Adrenal gland (tissue), 5 donors: ENCODE results near the gene OPCML.

ENCODE experiments used
- POLR2A ChIP-seq, 2 donors: fragments of 450-650 bp; IDR thresholded peaks; one replicate each; pipeline ENCODE4 v1.6.1; 2017; ENCODE audit warnings: antibody characterized with exemption in 2 of 2, mild to moderate bottlenecking in 2 of 2, moderate library complexity in 1 of 2
- TF ChIP-seq, protein P1 (sequence below), 6 experiments: fragments of 450-650 bp in 4 of 6; fragments of 200-600 bp in 2 of 6; sonication (generic) in 1 of 6; IDR thresholded peaks; 1 replicate in 5 of 6; 2 replicates in 1 of 6; pipeline versions ENCODE4 v1.5.1 to v1.8.0; 2016 to 2021; ENCODE audit warnings: antibody characterized with exemption in 6 of 6, mild to moderate bottlenecking in 2 of 6, moderate library complexity in 1 of 6
- donor health status: DM: no; HTN: no; CAD: no.

DNA sequence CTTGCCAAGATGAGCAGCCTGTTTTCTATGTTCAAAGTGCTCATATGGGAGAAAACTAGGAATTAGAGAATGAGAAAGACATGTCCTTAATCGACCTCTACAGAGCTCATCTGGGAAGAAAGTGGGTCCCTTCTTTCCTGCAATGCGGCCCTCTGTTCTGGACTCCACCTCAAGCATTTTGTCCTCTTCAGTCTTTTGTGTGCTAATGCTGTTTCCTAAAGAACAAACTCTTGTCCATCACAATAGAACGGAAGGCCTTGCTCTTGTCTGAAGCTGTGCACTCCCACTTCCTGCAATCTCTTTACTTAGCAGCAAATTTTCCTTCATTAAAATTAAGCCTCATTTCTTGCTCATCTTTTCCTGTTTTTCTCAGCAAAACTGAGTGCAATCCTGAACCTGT is 206.6 kb downstream of the OPCML start:
- TF ChIP-seq, protein P1, sequence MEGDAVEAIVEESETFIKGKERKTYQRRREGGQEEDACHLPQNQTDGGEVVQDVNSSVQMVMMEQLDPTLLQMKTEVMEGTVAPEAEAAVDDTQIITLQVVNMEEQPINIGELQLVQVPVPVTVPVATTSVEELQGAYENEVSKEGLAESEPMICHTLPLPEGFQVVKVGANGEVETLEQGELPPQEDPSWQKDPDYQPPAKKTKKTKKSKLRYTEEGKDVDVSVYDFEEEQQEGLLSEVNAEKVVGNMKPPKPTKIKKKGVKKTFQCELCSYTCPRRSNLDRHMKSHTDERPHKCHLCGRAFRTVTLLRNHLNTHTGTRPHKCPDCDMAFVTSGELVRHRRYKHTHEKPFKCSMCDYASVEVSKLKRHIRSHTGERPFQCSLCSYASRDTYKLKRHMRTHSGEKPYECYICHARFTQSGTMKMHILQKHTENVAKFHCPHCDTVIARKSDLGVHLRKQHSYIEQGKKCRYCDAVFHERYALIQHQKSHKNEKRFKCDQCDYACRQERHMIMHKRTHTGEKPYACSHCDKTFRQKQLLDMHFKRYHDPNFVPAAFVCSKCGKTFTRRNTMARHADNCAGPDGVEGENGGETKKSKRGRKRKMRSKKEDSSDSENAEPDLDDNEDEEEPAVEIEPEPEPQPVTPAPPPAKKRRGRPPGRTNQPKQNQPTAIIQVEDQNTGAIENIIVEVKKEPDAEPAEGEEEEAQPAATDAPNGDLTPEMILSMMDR (IDR thresholded peaks at IDR 0.05) = no peak
- TF ChIP-seq POLR2A (IDR thresholded peaks at IDR 0.05) = no peak
